NCI-H2107 treated with DMSO at 0.1 percent for 48 hours (cell line): ENCODE results near the gene CBLB.

ENCODE experiments used
- DNase-seq: peaks from one replicate; lab custom pipeline; 2025; ENCODE audit not compliant: unreplicated experiment; lab: John Stamatoyannopoulos, UW

Gene CBLB

DNA sequence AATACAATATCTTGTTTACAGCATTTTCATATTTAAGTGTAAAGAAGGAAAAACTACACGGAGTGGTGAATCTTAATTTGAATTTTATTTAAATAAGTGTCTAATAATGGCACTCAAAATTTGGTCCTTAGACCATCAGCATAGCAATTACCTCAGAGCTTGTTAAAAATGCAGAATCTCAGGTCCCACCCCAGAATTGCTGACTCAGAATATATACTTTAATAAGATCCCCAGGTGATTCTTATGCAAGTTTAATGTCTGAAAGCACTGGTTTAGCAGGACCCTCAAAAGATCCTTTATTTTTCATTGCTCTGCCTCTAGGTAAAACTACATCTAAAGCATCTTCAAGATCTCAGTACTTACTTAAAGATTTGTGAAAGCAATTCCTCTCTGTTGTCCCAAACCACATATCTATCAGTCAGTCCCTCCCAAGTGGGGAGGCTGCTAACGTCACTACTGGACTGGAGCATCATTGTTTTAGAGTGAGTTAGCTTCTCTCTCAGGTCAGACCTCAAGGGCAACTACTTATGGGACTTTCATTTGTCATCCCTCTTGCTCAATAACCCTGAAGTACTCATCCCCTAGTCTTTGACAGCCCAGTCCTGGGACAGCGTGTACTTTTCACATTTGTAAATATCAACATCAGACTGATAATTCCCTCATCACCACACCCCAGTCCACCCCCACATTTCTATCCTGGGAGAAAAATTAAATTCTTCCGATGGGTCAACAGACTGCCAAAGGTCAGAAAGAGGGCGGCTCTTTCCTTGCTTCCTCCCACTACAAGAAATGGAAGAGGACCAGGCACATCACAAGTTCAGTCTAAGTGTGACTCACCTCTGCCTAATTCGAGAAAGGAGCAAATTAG, 76.7 kb downstream of the CBLB start:
- no peak for DNase-seq

DNA sequence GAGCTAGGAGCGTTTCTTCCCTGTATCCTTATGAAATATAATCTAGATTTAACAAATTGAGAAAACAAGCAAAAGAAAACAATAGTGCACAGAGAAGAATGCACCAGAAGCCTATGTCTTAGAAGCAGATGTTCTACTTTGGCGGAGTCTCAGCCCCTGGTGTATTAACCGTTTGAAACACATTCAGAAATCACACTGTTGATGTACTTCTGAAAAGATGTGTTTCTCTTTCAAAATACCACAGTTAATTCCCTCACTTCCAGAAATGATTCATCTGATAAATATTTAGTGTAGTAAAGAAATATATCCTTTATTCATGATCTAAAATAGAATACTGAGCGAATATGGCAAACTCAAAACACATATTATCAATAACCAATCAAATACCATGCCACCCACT, 77.7 kb downstream of the CBLB start:
- DNase-seq: no peak

DNA sequence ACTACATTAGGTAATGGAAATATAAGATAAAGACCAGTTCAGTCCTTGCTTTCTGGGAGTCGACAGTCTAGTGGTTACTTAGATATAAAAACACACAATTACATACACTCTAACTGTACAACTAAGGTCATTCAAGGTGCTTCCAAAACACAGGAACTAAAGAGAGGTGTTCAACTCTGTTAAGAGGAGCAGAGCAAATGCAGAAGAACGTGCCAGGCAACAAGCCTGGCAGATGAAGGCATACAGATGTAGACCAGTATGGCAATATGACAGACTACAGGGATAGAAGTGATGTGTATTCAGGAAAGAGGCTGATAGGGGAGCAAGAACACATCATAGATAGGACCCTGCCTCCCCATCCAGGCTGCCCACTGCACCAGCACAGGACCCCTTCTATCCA, 78.3 kb downstream of the CBLB start:
- DNase-seq: no peak

DNA sequence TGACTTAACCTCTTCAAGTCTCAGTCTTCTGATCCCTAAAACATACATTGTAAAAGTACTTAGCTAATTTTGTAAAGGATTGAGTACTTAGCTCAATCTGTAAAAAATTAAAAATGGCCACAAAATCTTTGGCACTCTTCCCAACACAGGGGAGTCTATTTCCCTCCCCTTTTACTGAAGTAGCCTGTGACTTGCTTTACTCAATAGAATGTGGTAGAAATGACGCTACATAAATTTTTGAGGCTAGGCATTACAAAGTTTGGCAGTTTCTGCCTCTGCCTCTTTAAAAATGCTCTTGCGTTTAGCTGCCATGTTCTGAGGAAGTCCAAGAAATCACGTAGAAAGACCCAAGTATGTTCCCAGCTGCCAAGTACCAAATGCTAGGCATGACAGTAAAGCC, 80.2 kb downstream of the CBLB start:
- no peak for DNase-seq

DNA sequence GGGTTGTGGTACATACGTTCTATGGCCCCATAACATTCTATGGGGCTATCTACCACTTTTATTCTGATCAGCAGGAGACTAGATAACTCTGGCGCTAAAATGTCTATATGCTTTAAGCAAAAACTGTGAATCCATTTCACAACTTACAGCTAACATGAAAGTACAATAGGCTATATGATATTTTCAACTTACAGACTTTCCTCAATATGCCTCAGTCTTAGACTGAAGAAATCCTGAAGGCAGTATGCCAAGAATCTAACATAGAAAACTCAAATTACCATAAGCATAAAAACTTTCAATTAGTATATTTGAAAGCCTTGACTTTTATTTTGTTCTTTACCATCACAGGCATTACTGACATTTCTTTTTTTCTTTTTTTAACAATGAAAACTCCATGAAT, 81.4 kb downstream of the CBLB start:
- DNase-seq: no peak

DNA sequence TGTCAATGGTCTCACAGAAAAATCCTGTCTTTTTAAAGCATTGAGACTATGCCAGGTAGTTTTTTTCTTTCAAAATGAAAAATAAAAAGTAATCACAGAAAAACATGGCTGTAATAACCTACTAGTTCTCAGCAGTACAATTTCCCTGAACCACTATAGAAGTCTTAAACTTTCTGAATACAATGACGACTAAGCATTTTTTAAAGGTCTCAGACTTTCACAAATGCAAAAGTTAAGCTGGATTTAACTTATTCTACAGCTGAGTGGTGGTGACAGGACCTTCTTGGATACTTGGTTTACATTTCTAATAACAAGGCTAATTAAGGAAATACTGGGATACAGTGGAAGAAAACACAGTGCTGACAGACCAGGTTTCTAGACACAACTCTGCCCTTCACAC, 81.8 kb downstream of the CBLB start:
- DNase-seq: no peak

DNA sequence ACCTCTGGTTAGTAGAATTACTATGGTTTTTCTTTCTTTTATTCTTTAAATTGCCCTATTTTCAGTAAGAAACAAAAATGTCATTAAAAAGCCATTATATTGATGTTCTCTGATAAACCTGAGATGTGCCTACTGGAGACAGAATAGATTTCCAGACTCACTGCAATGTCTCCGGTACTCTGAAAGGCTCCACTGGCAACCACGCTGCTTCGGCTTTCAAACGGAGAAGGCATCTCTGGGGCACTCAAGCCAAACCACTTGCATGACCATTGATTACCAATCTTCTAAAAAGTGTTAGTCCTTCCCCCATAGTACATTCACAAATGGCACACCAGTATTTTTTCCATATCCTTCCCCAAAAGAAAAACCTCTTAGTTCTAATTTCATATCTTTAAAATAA, 82.6 kb downstream of the CBLB start:
- no peak for DNase-seq

DNA sequence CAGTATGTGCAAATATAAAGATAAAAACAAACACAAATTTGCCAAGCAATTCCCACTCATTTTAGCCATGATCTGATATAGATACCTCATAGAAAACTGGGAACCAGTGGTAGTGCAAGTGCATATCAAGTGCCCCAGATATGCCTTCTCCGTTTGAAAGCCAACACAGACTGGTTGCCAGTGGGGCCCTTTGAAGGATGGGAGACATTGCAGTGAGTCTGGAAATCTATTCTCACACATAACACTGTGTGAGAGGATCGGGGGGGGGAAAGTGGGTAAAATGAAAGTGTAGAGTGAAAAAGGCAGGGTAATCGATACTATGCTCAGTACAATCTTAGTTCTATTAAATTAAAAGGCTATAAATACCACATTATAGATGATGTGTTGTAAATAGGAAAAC, 83.0 kb downstream of the CBLB start:
- DNase-seq: no peak

DNA sequence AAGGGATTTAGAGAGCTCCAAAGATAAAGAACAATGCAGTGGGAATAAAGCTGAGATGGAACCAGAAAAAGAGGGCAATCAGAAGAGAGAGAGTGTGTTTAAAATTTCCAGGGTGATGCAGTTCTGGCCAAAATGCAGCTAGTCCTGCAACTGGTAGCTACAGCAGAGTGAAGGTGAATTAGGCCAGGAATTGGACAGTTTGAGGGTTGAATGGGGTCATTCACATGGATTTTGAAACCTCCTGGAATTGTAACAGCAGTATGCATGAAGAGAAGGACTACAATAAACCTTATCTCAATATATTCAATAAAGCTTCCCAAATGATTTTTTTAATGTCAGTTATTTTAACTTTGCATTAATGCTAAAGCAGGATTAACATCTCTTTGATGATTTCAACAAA, 85.2 kb downstream of the CBLB start:
- DNase-seq: no peak

DNA sequence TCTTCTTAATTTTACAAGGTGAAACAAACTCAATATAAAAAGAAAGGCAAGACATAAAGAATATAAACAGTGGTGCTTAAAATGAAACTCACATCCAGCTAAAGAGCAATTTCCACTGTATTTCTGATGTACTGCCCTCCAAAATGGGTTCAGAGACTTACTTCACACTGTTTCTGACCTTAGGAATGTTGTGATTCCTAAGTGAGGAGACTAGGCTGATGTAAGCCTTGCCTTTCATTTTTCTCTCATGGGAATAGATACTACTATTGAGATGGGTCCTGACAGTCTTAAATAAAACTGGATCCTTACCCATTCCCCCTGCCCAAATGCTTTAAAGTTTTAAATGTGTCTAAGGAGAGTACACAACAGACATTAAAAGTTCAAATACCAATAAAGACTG, 86.9 kb downstream of the CBLB start:
- no peak for DNase-seq

DNA sequence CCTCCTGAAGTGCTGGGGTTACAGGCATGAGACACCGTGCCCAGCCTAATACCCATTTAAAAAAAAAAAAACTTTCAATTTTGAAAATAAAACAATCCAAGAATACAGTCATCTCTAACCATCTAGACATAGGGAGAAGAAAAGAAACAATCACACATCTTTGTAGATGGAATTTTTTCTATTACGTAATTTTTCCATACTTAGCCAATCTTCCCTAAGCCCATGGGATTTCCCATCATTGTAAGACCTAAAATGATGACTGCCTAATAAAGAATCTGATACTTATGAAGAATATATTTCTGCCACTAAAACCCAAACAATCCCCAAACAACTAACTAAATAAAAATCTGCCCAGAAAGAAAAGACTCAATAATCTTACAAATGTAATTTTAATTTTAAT, 88.7 kb downstream of the CBLB start:
- no peak for DNase-seq

DNA sequence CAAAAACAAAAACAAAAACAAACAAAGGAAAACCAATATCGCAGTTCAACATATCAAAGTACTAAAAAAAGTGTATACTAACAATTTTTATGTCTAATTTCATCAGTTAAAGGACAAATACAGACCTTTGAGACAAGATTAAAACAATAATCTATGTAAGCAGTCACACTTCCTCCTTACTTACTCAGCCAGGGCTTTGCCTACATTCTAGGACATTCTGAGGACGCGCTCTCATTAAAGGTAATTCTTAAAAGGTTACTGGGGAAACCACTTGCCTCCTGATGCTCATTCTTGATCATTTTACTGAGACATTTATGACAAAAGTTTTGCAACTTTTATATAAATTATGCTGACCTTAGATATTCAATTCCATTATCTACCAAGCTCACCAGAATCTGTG, 93.4 kb downstream of the CBLB start:
- no peak for DNase-seq

DNA sequence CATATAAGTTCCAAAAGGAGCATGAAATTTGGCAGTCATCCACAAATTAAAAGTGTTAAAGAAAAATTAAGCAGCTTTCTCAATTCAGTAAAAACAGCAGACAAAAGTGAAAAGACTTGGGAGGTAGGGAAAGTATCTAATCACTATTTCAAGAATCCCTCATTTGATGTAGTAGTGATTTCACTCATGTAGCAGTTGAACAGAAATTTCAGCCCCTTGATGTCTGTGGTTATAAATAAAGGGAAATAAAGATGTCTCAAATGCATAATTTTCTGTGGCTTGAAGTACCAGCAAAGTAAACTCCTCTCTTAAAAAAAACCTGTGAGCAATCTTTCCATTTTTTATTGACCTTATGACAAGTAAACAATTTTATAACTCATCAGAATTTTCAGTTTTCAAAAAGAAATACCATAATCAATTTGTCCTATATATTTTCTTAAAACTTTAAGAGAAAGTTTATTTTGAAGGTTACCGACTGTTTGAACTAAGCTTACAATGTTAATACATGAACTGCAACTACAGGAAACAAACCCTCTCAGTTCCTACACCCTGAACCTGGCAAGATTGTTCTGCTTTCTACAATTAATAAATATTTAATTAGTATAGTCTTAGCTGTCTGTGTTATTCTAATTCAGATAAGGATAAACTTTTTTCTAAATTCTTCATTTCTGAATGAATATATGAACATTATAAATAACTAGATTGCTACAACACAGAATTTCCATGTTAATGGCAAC, 94.2 kb downstream of the CBLB start:
- DNase-seq: no peak

DNA sequence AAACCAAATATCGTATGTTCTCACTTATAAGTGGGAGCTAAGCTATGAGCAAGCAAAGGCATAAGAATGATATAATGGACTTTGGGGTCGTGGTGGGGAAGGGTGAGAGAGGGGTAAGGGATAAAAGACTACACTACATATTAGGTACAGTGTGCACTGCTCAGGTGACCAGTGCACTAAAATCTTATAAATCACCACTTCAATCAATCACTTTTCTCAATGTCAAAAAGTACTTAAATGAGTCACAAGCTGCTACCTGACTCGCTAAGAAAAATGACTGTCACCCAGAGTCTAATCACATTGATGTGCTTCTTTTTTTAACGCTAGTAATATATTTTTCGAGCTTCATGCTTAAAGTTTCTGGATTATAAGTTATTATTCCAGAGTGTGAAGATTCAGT, 95.5 kb downstream of the CBLB start:
- DNase-seq: no peak

DNA sequence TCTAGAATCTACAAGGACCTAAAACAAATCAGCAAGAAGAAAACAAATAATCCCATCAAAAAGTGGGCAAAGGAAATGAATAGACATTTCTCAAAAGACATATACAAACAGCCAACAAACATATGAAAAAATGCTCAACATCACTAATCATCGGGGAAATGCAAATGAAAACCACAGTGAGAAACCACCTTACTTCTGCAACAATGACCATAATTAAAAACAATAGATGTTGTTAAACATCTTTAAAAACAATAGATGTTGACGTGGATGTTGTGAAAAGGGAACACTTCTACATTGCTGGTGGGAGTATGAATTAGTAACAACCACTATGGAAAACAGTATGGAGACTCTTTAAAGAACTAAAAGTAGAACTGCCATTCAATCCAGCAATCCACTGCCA, 96.2 kb downstream of the CBLB start:
- DNase-seq: no peak

DNA sequence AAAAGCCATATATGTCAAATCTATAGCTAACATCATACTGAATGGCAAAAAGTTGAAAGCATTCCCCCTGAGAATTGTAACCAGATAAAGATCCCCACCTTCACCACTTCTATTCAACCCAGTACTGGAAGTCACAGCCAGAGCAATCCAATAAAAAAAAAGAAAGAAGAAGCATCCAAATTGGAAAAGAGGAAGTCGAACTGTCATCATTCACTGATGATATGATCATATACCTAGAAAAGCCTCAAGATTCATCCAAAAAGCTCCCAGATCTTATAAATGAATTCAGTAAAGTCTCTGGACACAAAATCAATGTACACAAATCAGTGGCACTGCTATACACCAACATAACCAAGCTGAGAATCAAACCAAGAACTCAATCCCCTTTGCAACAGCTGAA, 97.4 kb downstream of the CBLB start:
- no peak for DNase-seq

DNA sequence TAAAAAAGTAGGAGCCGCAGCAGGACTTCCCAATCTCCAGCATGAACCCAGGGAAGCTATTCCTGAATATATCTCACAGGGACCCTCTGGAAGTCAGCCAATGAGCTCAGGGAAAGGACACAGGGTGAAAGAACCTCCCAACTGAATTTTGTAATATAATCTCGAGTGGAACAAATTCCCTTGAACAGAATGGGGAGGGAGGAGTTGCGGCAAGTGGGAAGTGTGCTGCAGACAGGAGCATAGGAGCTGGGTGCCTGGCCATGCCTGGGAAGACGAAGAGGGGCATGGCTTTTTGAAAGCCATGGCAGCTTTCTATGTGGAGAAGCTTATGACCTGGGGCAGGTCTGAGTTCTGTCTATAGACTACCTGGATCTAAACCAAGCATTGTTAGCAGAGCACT, 98.4 kb downstream of the CBLB start:
- no peak for DNase-seq

DNA sequence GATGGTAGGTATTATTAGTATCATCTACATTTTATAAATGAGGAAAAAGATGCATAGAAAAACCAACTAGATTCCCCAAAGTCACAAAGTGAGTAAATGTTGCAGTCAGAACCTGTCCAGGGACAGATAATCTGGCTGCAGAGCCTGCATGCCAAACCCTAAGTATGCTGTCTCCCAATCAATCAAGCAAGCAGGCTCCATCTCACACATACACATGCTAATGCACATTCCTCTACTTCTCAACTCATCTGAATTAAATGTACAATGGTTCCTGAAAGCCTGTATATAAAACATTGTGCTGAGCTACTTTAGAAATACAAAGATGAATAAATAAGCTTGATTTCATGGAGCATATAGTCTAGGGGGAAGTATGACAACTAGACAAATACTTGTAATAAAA, 101.0 kb downstream of the CBLB start:
- no peak for DNase-seq

DNA sequence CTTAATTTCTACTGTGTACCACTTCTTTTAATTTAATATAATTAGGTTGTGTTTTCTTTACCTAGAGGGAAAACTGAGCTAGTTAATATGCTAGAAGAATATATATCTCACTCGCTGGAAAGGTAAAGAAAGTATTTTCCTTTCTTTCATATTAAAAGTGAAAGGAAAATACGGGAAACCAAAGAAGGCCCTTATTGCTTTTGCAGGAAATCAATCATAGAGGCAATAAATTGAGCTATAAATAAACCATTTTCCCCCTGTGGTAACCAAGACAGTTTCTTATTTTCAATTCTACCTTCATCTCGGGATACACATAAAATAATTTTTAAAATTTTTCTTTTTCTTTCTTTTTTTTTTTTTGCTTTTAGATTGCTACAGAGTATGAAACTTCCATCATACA, 101.6 kb downstream of the CBLB start:
- DNase-seq: no peak

DNA sequence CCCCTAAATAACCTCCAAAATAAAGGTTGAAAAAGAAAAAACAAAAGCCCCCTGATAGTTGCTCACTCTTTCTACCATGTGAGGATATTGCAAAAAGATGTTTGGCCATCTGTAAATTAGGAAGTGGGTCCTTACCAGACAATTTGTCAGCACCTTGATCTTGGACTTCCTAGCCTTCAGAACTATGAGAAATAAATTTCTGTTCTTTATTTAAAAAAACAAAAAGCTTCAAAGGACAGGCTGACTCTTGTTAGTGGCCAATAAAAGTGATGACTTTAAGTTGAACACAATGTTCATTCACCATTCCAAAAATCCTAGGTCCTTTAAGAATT, 103.5 kb downstream of the CBLB start:
- DNase-seq: no peak

DNA sequence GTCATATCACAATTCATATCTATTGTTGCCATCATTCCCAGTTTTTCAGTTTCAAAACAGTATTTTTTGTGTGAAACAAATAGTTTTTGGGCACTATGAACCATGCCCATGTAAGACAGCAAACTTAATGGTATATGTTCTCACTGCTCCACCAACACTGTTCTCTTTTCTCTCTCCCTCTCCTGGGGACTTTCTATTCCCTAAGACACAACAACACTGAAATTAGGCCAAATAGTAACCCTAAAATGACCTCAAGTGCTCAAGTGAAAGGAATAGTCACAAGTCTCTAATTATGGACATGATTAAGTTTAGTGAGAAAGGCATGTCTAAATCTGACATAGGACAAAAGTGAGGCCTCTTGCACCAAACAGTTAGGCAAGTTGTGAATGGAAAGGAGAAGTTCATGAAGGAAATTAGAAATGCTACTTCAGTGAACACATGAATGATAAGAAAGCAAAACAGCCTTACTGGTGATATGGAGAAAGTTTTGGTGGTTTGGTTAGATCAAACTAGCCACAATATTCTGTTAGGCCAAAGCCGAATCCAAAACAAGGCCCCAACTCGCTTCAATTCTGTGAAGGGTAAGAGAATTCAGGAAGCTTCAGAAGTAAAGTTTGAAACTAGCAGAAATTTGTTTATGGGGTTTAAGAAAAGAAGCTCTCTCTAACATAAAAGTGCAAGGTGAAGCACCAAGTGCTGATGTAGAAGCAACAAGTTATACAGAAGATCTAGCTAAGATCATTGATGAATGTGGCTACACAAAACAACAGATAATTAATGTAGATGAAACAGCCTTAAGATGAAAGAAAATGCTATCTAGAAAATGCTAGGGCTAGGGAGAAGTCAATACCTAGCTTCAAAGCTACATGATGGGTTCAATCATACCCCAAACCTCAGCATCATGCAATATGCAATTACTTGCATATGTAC, 104.2 kb downstream of the CBLB start:
- no peak for DNase-seq

DNA sequence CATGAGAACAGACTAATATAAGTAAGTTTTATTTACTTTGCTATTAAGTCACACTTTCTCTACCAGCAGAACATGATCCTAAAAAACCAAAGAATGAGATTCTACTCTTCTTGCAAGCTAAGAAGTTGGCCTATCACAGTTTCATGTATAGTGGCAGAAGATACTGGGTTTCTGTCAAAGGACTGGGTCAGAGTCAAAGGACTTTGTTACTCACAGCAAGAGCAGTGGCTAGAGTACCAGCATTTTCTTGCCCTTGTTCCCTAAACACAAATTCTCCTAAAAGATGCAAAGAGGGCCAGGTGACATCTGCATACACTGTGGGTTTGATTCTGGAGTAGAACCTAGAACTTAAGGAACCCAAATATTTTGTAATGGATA, 105.2 kb downstream of the CBLB start:
- no peak for DNase-seq
